ENCODE data around the gene SUSD4.

SUSD4 gene

GRCh38 chr1:223176437-223176836, 187.5 kb downstream of the SUSD4 start:
- no peak for DNase-seq

DNA sequence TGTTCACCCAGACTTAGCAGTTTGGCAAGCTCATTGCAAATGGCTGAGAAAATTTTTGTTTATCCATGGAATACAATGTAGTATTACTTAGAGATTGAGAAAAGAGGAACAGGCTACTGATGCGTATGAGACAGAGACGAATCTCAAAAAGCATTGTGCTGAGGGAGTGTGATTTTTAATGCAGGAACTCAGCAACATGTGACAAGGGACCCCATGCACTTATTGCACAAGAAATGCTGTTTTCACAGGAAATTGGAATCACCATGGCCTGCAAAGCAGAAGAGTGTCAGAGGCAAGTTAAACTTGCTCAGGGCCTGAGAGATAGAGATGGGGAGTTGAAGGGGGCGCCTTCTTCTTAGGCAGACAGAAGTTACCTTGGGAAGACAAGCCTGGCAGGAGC, 188.3 kb downstream of the SUSD4 start:
- DNase-seq = no peak

GRCh38 chr1:223175032-223175431, 188.9 kb downstream of the SUSD4 start:
- no peak for DNase-seq

Measured in effector CD4-positive, alpha-beta T cell (primary cell).